Kidney epithelial cell (primary cell): ENCODE results near the gene MPRIP. TPM values are rescaled to one million over a fixed set of nuclear protein-coding genes. Genes with fewer than 3 reads are reported as not detected.

Source experiments
- DNase-seq: peaks from one replicate; pipeline ENCODE4 v3.0.0-alpha.2; 2010; ENCODE audit warnings: low read depth
- H3K27me3 ChIP-seq: 2 replicates; pipeline ENCODE4 v1.6.0; 2011; ENCODE audit warnings: low read length; ENCODE audit not compliant: control insufficient read depth, insufficient read depth
- H3K36me3 ChIP-seq: 2 replicates; pipeline ENCODE4 v1.5.1; 2011; ENCODE audit warnings: low read length; ENCODE audit not compliant: control insufficient read depth, insufficient read depth
- H3K4me3 ChIP-seq: 2 replicates; pipeline ENCODE4 v1.5.1; 2011; ENCODE audit warnings: low read depth, mild to moderate bottlenecking, control low read depth, low read length
- total RNA-seq: library from RNA; depleted of rRNA; stranded (reverse); fragments of >200 nt; gene quantifications from 2 replicates; pipeline ENCODE4 v1.2.3, GENCODE V29; 2015
- TF ChIP-seq, protein P1 (sequence below): IDR thresholded peaks from 2 replicates; pipeline ENCODE4 v1.5.1; 2011; ENCODE audit warnings: mild to moderate bottlenecking, moderate library complexity, low read length, control low read depth, inconsistent platforms; ENCODE audit not compliant: insufficient read depth, poor library complexity, severe bottlenecking

The MPRIP gene
- total RNA-seq, 1 donor from 2014 or later: 99.6 TPM

DNA sequence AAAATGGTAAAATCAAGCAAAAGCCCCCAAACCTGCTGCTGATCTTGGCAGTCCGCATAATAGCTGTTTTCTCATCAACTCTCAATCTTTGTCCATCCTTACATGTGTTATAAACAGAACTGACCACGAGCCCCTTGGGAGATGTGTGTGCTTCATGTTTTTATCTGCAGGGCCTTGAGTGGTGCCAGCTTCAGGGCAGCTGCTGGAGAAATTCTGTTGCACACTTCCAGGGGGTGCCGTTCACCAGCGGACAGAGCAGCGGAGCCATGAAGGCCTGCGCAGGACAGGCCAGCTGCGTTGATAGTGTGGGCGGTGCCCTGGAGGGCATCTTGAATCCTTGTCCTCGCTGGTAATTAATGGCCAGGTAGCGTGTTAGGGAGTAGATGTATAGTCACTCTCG, 20.1 kb downstream of the MPRIP start:
- DNase-seq: no peak
- no peaks in the 10 kb centered on the region for H3K27me3 ChIP-seq
- no peak overlapping the region for H3K4me3 ChIP-seq
- TF ChIP-seq, protein P1, sequence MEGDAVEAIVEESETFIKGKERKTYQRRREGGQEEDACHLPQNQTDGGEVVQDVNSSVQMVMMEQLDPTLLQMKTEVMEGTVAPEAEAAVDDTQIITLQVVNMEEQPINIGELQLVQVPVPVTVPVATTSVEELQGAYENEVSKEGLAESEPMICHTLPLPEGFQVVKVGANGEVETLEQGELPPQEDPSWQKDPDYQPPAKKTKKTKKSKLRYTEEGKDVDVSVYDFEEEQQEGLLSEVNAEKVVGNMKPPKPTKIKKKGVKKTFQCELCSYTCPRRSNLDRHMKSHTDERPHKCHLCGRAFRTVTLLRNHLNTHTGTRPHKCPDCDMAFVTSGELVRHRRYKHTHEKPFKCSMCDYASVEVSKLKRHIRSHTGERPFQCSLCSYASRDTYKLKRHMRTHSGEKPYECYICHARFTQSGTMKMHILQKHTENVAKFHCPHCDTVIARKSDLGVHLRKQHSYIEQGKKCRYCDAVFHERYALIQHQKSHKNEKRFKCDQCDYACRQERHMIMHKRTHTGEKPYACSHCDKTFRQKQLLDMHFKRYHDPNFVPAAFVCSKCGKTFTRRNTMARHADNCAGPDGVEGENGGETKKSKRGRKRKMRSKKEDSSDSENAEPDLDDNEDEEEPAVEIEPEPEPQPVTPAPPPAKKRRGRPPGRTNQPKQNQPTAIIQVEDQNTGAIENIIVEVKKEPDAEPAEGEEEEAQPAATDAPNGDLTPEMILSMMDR: no peak
- peaks cover 2% of the 10 kb centered on the region for H3K36me3 ChIP-seq

DNA sequence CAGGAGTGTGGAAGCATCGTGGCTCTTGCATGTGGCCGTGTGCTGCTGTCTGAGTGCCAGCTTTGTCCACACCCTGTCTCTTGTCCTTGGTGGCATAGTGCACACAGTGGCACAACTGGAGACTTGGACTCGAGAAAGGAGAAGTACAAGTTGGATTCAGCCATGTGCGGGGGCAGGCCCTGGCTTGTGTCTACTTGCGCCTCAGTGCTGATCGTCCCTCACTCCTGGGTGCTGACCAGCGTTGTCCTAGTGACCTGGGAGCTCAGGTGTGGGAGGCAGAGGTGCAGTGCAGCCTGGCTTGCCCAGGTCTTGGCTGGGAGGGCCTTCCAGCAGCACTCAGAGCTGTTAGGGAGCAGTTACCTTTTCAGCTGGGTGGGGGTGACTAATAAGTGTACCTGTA, 20.6 kb downstream of the MPRIP start:
- no peak for DNase-seq
- Histone ChIP-seq H3K4me3 (no peak overlapping the region), H3K27me3 (no peaks in the 10 kb centered on the region), H3K36me3 (peaks cover 2% of the 10 kb centered on the region)
- TF ChIP-seq, protein P1: no peak

DNA sequence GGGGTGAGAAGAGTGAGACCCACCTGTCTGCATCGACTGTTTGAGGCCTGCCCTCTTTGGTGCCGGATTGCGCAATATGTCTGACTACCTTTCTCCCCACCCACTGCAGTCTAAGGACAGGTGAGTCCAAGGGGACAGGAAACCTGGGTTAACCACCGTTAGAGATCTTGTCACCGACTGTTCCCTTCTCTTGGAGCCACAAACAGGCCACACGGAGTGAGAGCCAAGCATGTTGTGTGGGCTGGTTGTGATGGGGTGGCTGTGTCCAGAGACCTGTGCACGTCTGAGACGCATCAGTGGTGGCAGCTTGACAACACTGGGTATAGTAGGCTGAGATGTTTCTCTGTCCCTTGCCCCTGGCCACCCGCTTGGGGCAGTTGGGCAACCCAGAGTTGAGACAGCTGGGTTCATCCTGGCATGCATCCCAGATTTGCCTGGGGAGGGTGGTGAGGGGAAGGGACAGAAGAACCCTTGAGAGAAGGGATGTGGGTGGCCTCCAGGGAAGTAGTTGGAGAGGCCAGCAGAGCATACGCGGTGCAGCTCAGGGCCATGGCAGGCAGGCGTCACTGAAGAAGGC, 21.4 kb downstream of the MPRIP start:
- H3K4me3 ChIP-seq: no peak overlapping the region
- TF ChIP-seq, protein P1: no peak
- DNase-seq: no peak
- peaks cover 2% of the 10 kb centered on the region for H3K36me3 ChIP-seq
- H3K27me3 ChIP-seq: no peaks in the 10 kb centered on the region

DNA sequence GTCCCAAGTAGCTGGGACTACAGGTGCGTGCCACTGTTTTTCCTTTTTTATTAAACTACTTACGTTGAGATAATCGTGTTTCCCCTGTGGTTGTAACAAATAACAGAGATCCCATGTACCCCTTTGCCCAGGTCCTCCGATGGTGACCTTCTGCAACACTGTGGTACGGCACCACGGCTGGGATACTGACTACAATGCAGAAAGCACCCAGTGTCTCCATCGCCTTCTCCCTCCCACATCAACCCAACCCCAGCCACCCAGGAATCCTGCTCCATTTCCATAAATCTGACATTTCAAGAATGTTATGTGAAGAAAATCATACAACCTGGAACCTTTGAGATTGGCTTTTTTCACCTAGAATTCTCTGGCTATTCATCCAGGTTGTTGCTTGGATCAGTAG, 22.1 kb downstream of the MPRIP start:
- H3K36me3 ChIP-seq: peaks cover 2% of the 10 kb centered on the region
- DNase-seq: no peak
- H3K27me3 ChIP-seq: no peaks in the 10 kb centered on the region
- TF ChIP-seq, protein P1: no peak
- no peak overlapping the region for H3K4me3 ChIP-seq

DNA sequence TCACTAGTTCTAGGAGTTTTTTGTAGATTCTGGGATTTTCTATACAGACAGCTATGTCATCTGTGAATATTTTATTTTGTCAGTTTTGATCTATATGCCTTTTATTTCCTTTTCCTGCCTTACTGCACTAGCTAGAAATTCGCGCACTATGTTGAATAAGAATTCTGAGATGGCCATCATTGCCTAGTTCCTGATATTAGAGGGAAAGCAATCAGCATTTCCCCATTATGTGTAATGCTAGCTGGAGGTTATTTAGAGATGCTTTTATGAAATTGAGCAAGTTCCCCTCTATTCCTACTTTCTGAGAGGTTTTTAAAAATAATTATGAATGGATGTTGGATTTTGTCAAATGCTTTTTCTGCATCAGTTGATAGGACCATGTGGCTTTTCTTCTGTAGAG, 23.8 kb downstream of the MPRIP start:
- peaks cover 2% of the 10 kb centered on the region for H3K36me3 ChIP-seq
- DNase-seq: no peak
- H3K27me3 ChIP-seq: no peaks in the 10 kb centered on the region
- TF ChIP-seq, protein P1: no peak
- H3K4me3 ChIP-seq: no peak overlapping the region

DNA sequence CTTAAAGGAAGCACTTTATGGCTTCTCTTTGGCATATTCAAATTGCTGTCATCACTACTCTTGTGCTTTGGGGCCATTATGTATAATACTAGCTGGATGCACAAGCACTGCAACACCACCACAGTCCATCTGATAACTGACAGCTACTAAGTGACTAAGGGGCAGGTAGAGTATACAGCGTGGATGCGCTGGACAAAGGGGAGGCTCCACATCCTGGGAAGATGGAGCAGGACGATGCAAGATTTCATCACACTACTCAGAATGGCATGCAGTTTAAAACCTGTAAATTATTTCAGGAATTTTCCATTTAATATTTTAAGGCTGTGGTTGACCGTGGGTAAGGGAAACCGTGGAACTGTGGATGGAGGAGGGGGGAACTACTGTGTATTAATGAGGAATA, 25.0 kb downstream of the MPRIP start:
- TF ChIP-seq, protein P1: no peak
- peaks cover 1% of the 10 kb centered on the region for H3K36me3 ChIP-seq
- H3K27me3 ChIP-seq: no peaks in the 10 kb centered on the region
- no peak for DNase-seq
- H3K4me3 ChIP-seq: no peak overlapping the region
